Adrenal gland (tissue), 5 donors: ENCODE data around the gene TMEM89.

Source experiments
- CTCF ChIP-seq, 6 experiments: fragments of 450-650 bp in 4 of 6; fragments of 200-600 bp in 2 of 6; sonication (generic) in 1 of 6; IDR thresholded peaks; 1 replicate in 5 of 6; 2 replicates in 1 of 6; pipeline versions ENCODE4 v1.5.1 to v1.8.0; 2016 to 2021; ENCODE audit warnings: antibody characterized with exemption in 6 of 6, mild to moderate bottlenecking in 2 of 6, moderate library complexity in 1 of 6
- POLR2A ChIP-seq, 2 donors: fragments of 450-650 bp; IDR thresholded peaks; one replicate each; pipeline ENCODE4 v1.6.1; 2017; ENCODE audit warnings: antibody characterized with exemption in 2 of 2, mild to moderate bottlenecking in 2 of 2, moderate library complexity in 1 of 2
- donor health status: DM: no; HTN: no; CAD: no.

DNA sequence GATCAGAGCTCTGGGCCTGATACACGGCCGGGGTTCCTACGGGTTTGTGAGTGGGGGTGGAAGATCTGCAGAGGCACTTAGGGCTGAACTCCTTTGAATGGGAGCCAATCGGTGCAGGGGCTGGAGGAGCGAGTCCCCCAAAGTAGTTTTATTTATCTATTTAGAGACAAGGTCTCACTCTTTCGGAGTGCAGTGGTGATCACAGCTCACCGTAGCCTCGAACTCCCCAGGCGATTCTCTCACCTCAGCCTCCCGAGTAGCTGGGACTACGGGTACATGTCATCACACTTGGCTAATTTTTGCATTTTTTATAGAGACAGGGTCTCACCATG is 42.7 kb upstream of the TMEM89 start:
- TF ChIP-seq CTCF (IDR thresholded peaks at IDR 0.05): peak in 1 of 6 experiments; percentile 21
- no peak for TF ChIP-seq POLR2A (IDR thresholded peaks at IDR 0.05)
